Uterus (tissue), 4 donors: Measurements from ENCODE around the gene NEIL1. TPM values are rescaled to one million over a fixed set of nuclear protein-coding genes. Genes with fewer than 3 reads are reported as not detected.
"Not testable (repeated sequence)": the region's sequence is repeated elsewhere in the genome, so short reads cannot be mapped to it uniquely, and the experiment has no call there.

Source experiments
- DNase-seq, 2 donors: peaks; one replicate each; pipeline ENCODE4 v3.0.0-alpha.2; 2019 to 2020
- H3K27ac ChIP-seq, 2 donors: fragments of 200-600 bp; sonication (generic); 1 replicate in 1 of 2; 2 replicates in 1 of 2; pipeline ENCODE4 v1.5.1; 2016 to 2018
- H3K27me3 ChIP-seq, 2 donors: fragments of 200-600 bp; sonication (generic); one replicate each; pipeline ENCODE4 v1.5.1; 2018 to 2019; ENCODE audit warnings: control low read depth in 1 of 2
- H3K36me3 ChIP-seq, 2 donors: fragments of 200-600 bp; sonication (generic); one replicate each; pipeline ENCODE4 v1.5.1; 2019; ENCODE audit warnings: control low read depth in 1 of 2
- H3K4me1 ChIP-seq, 2 donors: fragments of 200-600 bp; sonication (generic); one replicate each; pipeline ENCODE4 v1.5.1; 2018 to 2019; ENCODE audit warnings: control low read depth in 1 of 2
- H3K4me3 ChIP-seq, 2 donors: fragments of 200-600 bp; sonication (generic); 1 replicate in 1 of 2; 2 replicates in 1 of 2; pipeline ENCODE4 v1.5.1; 2018 to 2019; ENCODE audit warnings: mild to moderate bottlenecking in 1 of 2
- H3K9me3 ChIP-seq, 2 donors: fragments of 200-600 bp; sonication (generic); one replicate each; pipeline ENCODE4 v1.5.1; 2019; ENCODE audit warnings: control low read depth in 1 of 2
- POLR2A ChIP-seq, 2 donors: fragments of 450-650 bp; IDR thresholded peaks; one replicate each; pipeline ENCODE4 v1.6.1; 2016; ENCODE audit warnings: antibody characterized with exemption in 2 of 2, mild to moderate bottlenecking in 1 of 2, moderate library complexity in 1 of 2
- intact Hi-C: fragments of 100-400 bp; cut with DNase I; formaldehyde crosslinking; loops from one replicate; pipeline ENCODE4 v1.15.1; 2023; ENCODE audit warnings: low total_unique reads
- total RNA-seq, 4 donors: library from RNA; depleted of rRNA in 3 of 4; stranded (reverse); fragments of >200 nt in 3 of 4; gene quantifications; one replicate each; pipeline versions ENCODE4 v1.1.0 to v1.2.4, GENCODE V29; 2014 to 2023
- TF ChIP-seq, protein P1 (sequence below), 4 experiments: fragments of 200-600 bp in 2 of 4; fragments of 450-650 bp in 2 of 4; sonication (generic) in 2 of 4; IDR thresholded peaks; one replicate each; pipeline ENCODE4 v1.5.1; 2016 to 2019; ENCODE audit warnings: antibody characterized with exemption in 4 of 4, mild to moderate bottlenecking in 2 of 4, moderate library complexity in 1 of 4
- donor health status: DM: yes; HTN: yes; CAD: no.

The NEIL1 gene, protein sequence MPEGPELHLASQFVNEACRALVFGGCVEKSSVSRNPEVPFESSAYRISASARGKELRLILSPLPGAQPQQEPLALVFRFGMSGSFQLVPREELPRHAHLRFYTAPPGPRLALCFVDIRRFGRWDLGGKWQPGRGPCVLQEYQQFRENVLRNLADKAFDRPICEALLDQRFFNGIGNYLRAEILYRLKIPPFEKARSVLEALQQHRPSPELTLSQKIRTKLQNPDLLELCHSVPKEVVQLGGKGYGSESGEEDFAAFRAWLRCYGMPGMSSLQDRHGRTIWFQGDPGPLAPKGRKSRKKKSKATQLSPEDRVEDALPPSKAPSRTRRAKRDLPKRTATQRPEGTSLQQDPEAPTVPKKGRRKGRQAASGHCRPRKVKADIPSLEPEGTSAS
- total RNA-seq, result 100 to 1,000 TPM in 1 of 4 donors, 10 to 100 TPM in 2, 1 to 10 TPM in 1; 6.5 to 155 (median 37.2) TPM

DNA sequence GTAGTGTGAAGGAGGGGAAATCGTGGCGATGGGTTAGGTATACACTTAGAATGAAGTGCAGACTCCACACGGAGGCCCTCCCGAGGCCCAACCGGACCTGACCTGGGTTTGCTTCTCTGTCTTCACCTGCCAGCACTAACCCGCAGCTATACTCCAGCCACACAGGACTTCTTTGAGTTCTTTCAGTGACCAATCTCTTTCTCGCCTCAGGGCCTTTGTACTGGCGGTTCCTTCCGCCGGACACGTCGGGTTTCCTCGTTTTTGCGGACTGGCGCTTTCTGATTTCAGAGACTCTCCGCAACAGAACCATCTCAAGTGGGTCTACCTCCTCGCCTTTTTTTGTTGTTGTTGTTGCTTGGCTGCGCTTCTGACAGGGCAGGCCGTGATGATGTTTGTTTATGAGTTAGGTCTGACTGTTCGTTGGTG lies at the start of gene NEIL1:
Gene NEIL1 (plus strand): TSS at position 244 of the 426 bp plus-strand sequence. CDS start 1,867 bp downstream, outside the sequence.
- Histone ChIP-seq H3K9me3 (no peaks in the 10 kb centered on the region), H3K4me3 (peak within 1 kb of the TSS; percentile 61 to 91), H3K36me3 (no peaks in the 10 kb centered on the region), H3K27ac (peak within 1 kb of the TSS; percentile 66 to 70), H3K4me1 (peaks cover 0 to 6% of the 10 kb centered on the region in 2 donors), H3K27me3 (no peaks in the 10 kb centered on the region)
- intact Hi-C loops, result no loop called here
- TF ChIP-seq, protein P1, sequence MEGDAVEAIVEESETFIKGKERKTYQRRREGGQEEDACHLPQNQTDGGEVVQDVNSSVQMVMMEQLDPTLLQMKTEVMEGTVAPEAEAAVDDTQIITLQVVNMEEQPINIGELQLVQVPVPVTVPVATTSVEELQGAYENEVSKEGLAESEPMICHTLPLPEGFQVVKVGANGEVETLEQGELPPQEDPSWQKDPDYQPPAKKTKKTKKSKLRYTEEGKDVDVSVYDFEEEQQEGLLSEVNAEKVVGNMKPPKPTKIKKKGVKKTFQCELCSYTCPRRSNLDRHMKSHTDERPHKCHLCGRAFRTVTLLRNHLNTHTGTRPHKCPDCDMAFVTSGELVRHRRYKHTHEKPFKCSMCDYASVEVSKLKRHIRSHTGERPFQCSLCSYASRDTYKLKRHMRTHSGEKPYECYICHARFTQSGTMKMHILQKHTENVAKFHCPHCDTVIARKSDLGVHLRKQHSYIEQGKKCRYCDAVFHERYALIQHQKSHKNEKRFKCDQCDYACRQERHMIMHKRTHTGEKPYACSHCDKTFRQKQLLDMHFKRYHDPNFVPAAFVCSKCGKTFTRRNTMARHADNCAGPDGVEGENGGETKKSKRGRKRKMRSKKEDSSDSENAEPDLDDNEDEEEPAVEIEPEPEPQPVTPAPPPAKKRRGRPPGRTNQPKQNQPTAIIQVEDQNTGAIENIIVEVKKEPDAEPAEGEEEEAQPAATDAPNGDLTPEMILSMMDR (IDR thresholded peaks at IDR 0.05), result no peak
- no peak for TF ChIP-seq POLR2A (IDR thresholded peaks at IDR 0.05)
- DNase-seq, result no peak

DNA sequence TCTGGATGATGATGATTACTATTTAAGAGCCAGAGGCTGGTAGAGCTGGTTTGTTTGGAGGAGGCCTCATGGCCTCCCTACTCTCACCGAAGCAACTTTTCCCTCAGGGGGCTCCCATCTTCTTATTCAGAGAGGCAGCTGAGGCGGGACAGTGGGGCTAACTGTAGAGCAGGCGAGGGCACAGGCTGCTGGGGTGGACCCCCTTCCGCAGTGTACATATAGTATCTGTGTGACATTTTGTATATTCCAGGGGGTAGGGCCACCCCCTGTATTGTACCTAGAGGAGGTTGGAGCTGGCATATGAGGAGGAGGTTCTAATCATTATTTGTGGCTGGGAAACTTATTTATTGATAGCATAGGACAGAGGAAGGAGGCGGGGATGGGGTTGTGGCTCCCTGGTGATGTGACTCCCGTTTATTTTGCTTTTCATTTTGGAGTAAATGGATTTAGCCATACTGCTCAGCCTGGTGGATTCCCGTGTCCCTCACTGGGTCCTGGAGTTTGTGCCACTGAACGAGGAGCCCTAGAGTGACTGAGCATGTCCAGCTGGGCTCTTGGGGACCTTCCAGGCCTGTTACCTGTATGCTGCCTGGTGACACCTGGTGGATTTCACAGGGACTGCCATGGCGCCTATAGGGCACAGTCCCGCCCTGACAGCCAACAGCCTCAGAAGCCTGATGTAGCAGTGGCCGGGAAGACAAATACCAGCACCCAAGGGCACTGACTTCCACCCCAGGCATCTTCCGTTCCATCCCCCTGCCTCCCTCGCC lies 48.1 kb upstream of the NEIL1 start:
- H3K4me3 ChIP-seq, H3K27ac ChIP-seq, H3K9me3 ChIP-seq, H3K27me3 ChIP-seq, intact Hi-C loops, H3K4me1 ChIP-seq, H3K36me3 ChIP-seq, DNase-seq: not testable (repeated sequence)

DNA sequence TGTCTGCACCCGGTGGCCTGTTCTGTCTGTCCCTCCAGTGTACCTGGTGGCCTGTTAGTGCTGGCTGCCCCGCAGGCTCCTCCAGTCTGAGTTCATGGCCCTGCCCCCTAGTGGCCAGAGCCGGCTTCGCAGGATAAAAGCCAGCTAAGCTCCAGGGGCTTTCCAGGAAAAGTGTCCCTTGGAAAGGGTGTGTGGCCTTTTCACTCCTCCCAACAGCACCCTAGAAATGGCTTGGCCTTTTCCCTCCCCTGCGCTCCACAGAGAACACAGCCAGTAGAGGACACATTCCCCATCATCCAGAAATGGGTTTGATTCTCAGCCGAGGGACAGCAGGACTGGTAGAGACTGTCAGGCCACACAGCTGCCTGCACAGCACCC lies 47.5 kb upstream of the NEIL1 start:
- H3K36me3 ChIP-seq, H3K9me3 ChIP-seq, H3K4me3 ChIP-seq, H3K27me3 ChIP-seq, intact Hi-C loops, H3K27ac ChIP-seq, H3K4me1 ChIP-seq: not testable (repeated sequence)
- TF ChIP-seq, protein P1 (IDR thresholded peaks at IDR 0.05), result peak in 2 of 4 experiments; percentile 25 to 53
- DNase-seq, result peak; percentile 42

DNA sequence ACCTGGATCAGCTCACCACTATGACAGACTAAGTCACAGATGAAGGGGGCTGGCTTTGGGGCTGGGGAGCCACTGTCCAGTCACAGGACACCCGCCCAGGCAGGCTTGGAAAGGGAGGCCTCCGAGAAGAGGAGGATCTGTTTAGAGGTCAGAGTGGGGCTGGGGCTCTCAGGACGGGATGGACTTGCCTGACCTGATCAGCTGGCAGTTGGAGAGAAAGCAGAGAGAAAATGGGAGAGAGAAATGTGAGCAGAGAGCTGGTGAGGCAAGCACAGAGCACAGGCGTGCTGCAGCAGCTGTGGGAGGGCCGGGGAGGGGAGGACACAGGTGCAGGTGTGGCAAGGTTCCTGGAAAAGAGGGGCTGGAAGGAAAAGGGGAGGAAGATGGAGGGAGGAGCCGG lies 46.8 kb upstream of the NEIL1 start:
- H3K27me3 ChIP-seq, intact Hi-C loops, H3K36me3 ChIP-seq, H3K4me3 ChIP-seq, DNase-seq, H3K9me3 ChIP-seq, H3K27ac ChIP-seq, H3K4me1 ChIP-seq: not testable (repeated sequence)

DNA sequence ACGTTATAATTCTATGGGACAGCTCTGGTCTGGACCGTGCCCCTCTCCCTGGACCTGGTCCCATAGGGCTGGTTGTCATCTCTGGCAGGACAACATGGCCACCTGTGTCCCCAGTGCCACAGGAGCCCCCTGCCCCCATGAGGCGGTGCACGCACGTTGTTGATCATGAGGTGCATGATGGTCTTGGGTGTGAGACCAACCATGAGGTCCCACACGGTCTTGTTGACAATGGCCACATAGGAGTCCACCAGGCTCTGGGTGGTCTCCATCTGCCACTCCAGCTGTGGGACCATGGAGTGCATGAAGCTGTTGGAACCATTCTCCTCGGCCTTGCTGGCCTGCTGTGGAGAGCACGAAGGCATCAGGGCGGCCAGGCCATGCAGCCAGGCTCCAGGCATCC lies 44.5 kb upstream of the NEIL1 start:
- Histone ChIP-seq H3K4me3 (no peak overlapping the region), H3K27ac (no peak overlapping the region), H3K9me3 (no peaks in the 10 kb centered on the region), H3K36me3 (no peaks in the 10 kb centered on the region), H3K4me1 (no peaks in the 10 kb centered on the region), H3K27me3 (no peaks in the 10 kb centered on the region)
- TF ChIP-seq POLR2A (IDR thresholded peaks at IDR 0.05), result no peak
- TF ChIP-seq, protein P1 (IDR thresholded peaks at IDR 0.05), result no peak
- intact Hi-C loops, result no loop called here
- DNase-seq, result no peak

DNA sequence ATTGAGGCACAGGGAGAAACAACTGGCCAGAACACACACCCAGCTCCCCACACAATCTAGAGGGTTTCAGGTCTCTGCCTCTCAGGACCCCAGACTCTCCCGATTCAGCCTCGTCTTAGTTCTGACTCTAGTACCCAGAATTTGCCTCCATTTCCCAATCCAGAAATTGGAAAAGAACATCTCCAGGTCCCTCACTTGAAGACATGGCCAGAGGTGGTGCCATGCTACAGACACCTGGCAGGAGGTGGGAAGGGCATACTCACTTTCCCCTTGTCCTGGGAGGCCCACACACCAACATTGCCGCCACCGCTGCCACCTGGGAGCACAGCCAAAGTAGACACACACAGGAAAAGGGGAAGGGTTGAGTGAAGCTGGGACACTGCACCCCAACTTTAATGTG lies 44.1 kb upstream of the NEIL1 start:
- H3K27ac ChIP-seq, DNase-seq, H3K27me3 ChIP-seq, intact Hi-C loops, H3K9me3 ChIP-seq, H3K4me3 ChIP-seq, H3K36me3 ChIP-seq, H3K4me1 ChIP-seq: not testable (repeated sequence)
